Stimulated activated CD4-positive, alpha-beta T cell treated with anti-CD3 and anti-CD28 coated beads, Interleukin-1b, Interleukin-23, amount 100 ng/mL, for 24 hours (primary cell): Measurements from ENCODE around the gene RBFOX2.
A peak's percentile ranks its signal among the peaks of the same experiment; 100 is the strongest.

Experiments used
- DNase-seq, 4 experiments: peaks; one replicate each; pipeline ENCODE4 v3.0.0-alpha.2; 2020; ENCODE audit warnings: low read depth in 4 of 4, low spot score in 1 of 4

Gene RBFOX2

GRCh38 chr22:35944458-35944857, 84.2 kb downstream of the RBFOX2 start:
- DNase-seq, result no peak

- no peak for DNase-seq
Observed at GRCh38 chr22:35940166-35940565, 88.5 kb downstream of the RBFOX2 start.

- DNase-seq, result no peak
Observed at GRCh38 chr22:35938226-35938625, 90.4 kb downstream of the RBFOX2 start.

- DNase-seq, result no peak
Observed at GRCh38 chr22:35930933-35931332, 97.7 kb downstream of the RBFOX2 start.

- DNase-seq, result no peak
Observed at GRCh38 chr22:35928285-35928798, 100.3 kb downstream of the RBFOX2 start.

- no peak for DNase-seq
Observed at GRCh38 chr22:35923026-35923425, 105.6 kb downstream of the RBFOX2 start.

GRCh38 chr22:35921777-35922176, 106.8 kb downstream of the RBFOX2 start:
- DNase-seq, result peak in 2 of 4 experiments; percentile 2 to 19

GRCh38 chr22:35921044-35921443, 107.6 kb downstream of the RBFOX2 start:
- DNase-seq, result no peak

- DNase-seq, result no peak
Observed at GRCh38 chr22:35919002-35919542, 109.6 kb downstream of the RBFOX2 start.

GRCh38 chr22:35918456-35918855, 110.2 kb downstream of the RBFOX2 start:
- no peak for DNase-seq

- no peak for DNase-seq
Observed at GRCh38 chr22:35917651-35918050, 111.0 kb downstream of the RBFOX2 start.

GRCh38 chr22:35915477-35916013, 113.1 kb downstream of the RBFOX2 start:
- DNase-seq, result no peak

GRCh38 chr22:35914665-35915476, 113.8 kb downstream of the RBFOX2 start:
- no peak for DNase-seq

- DNase-seq, result no peak
Observed at GRCh38 chr22:35914357-35914664, 114.3 kb downstream of the RBFOX2 start.

- no peak for DNase-seq
Observed at GRCh38 chr22:35913925-35914324, 114.7 kb downstream of the RBFOX2 start.

- DNase-seq, result no peak
Observed at GRCh38 chr22:35912658-35913057, 116.0 kb downstream of the RBFOX2 start.

GRCh38 chr22:35911877-35912276, 116.7 kb downstream of the RBFOX2 start:
- DNase-seq, result no peak

GRCh38 chr22:35910926-35911325, 117.7 kb downstream of the RBFOX2 start:
- no peak for DNase-seq

GRCh38 chr22:35910003-35910769, 118.4 kb downstream of the RBFOX2 start:
- DNase-seq, result no peak

- DNase-seq, result no peak
Observed at GRCh38 chr22:35905894-35906293, 122.7 kb downstream of the RBFOX2 start.

GRCh38 chr22:35904752-35905151, 123.9 kb downstream of the RBFOX2 start:
- DNase-seq, result no peak

GRCh38 chr22:35904336-35904692, 124.3 kb downstream of the RBFOX2 start:
- DNase-seq, result no peak
